Suppressor macrophage treated with lipopolysaccharide for 1 hour (primary cell): ENCODE measurements around the gene ZNF576.
A peak's percentile ranks its signal among the peaks of the same experiment; 100 is the strongest.
"Not testable (repeated sequence)": the region's sequence is repeated elsewhere in the genome, so short reads cannot be mapped to it uniquely, and the experiment has no call there.

Experiments
- DNase-seq, 3 donors: peaks; one replicate each; pipeline ENCODE4 v3.0.0-alpha.2; 2020 to 2022

ZNF576 gene, protein sequence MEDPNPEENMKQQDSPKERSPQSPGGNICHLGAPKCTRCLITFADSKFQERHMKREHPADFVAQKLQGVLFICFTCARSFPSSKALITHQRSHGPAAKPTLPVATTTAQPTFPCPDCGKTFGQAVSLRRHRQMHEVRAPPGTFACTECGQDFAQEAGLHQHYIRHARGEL

DNA sequence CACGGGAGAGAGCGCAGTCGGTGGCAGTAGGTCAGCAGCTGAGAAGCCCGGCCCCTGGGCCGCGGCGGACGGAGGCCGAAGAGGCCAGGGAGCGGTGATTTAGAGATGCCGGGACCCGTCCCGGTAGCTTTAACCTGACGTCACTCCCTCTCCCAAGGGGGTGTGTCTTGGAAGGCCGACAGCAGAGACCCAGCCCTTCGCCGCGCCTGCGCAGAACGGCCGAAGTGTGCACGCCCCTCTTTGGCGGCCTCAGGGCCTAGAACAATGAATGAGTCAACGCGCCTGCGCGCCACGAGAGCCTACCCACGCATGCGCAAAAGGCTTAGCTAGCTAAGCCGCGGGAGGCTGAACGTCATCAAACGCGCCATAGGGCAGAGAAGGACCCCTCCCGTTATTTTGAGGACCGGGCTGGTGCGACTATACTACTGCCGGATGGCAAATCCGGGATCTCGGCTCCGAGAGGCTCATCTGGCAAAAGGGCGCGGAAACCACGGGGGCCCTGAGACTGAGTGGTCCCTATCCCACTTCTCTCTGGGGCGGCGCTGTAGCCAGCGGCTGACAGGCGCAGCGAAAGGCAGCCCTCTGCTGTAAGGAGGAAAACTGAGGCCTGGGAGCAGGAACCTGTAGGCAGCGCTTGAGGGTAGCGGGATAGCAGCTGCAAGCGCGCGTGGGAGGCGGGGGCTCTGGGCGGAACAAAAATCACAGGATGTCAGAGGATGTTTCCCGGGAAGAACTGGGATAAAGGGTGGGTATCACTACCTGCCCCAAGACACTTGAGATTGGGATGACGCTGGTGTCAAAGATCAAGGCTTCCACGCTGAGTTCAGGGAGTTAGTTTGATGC lies at the start of gene ZNF576, which contains the start of gene IRGQ:
Gene ZNF576, plus strand, starts transcription at position 597 of the 843 bp plus-strand sequence. CDS start 514 bp downstream, outside the sequence.
Gene IRGQ, minus strand, starts transcription at position 136 of the 843 bp plus-strand sequence. CDS start 796 bp downstream, outside the sequence.
- DNase-seq: peak; percentile 100

DNA sequence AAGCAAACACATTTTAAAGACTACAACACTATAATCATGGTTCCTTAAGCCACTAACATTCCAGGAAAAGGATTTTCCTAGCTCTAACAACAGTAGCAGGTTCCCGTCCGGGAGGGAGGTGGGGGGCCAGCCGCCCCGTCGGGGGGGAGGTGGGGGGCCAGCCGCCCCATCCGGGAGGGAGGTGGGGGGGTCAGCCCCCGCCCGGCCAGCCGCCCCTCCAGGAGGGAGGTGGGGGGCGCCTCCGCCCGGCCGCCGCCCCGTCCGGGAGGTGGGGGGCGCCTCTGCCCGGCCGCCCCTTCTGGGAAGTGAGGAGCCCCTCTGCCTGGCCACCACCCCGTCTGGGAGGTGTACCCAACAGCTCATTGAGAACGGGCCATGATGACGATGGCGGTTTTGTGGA lies 48.5 kb upstream of the ZNF576 start:
- not testable (repeated sequence) for DNase-seq

- DNase-seq: no peak
These were observed 47.7 kb upstream of the ZNF576 start for GRCh38 chr19:43548706-43549105.

GRCh38 chr19:43551399-43552197 lies 44.8 kb upstream of the ZNF576 start:
- DNase-seq: no peak

DNA sequence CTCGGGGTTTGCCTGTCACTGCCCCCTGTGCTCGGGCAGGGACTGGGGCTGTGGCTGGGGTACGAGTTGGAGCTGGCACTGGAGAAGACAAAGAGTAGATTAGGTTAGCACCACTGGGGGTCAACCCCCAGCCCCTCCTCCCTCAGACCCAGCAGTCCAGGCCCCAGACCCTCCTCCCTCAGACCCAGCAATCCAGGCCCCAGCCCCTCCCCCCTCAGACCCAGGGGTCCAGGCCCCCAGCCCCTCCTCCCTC lies 44.3 kb upstream of the ZNF576 start:
- no peak for DNase-seq

DNA sequence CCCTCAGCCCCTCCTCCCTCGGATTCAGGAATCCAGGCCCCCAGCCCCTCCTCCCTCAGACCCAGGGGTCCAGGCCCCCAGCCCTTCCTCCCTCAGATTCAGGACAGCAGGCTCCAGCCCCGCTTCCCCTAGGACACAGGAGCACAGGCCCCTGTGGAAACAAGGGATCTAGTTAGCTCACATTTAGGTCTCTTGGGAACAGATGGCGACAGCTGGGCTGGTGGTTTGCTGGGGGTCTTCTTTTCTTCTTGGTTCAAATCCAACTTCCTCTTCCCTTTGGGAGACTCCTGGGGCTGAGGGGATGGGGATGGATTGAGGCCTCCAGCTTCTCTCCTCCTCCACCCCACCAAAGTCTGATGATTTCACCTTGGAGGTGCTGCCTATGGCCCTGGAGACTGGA lies 43.8 kb upstream of the ZNF576 start:
- DNase-seq: no peak

DNA sequence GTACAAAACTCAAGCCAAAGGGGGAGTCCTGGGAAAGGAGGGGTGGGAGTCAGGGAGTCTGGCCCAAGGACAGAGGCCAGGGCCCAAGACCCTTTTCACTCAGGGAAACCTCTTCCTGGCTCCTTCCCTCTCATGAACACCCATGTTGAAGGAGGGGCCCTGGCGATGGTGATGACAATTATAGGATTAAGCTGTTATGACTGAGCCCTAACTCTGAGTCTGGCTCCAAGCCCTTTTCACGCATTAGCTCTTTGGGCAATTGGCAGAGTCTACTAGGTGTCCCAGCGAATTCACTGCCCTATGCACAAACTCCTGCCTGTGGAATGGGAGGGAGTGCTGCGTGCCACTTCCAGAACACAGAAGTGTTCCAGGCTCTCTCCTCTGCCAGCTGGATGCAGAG lies 42.7 kb upstream of the ZNF576 start:
- no peak for DNase-seq

- no peak for DNase-seq
These were observed 42.0 kb upstream of the ZNF576 start for GRCh38 chr19:43554317-43554895.

- peak; percentile 76 to 88 (median 88) for DNase-seq
These were observed 41.1 kb upstream of the ZNF576 start for GRCh38 chr19:43555185-43555770.

DNA sequence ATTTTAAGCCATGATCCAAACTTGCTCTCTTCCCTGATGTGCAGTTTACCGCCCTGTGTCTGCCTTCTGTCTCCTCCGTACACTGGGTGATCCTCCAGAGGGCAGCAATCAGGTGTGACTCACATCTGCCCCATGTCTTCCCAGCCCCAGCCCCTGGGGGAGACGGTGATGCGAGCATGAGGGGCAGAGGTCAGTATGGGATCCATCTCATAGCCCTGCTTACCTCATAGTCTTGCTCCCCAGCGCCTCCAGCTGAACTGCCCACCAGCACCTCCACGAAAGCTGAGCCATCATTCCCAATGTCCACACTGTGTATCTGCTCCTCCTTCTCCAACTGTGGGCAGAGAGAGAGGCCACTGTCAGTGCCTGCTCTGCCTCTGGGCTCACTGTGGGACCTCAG lies 35.7 kb upstream of the ZNF576 start:
- DNase-seq: peak; percentile 60 to 74 (median 68)

- DNase-seq: no peak
These were observed 35.0 kb upstream of the ZNF576 start for GRCh38 chr19:43561139-43561970.

- DNase-seq: peak in 2 of 3 donors; percentile 35 to 48
These were observed 34.1 kb upstream of the ZNF576 start for GRCh38 chr19:43562226-43562697.

- peak; percentile 82 to 89 (median 83) for DNase-seq
These were observed 33.6 kb upstream of the ZNF576 start for GRCh38 chr19:43562698-43563241.

GRCh38 chr19:43563816-43564457 lies 32.5 kb upstream of the ZNF576 start:
- peak in 1 of 3 donors; percentile 26 for DNase-seq

GRCh38 chr19:43564800-43565199 lies 31.6 kb upstream of the ZNF576 start:
- DNase-seq: no peak

DNA sequence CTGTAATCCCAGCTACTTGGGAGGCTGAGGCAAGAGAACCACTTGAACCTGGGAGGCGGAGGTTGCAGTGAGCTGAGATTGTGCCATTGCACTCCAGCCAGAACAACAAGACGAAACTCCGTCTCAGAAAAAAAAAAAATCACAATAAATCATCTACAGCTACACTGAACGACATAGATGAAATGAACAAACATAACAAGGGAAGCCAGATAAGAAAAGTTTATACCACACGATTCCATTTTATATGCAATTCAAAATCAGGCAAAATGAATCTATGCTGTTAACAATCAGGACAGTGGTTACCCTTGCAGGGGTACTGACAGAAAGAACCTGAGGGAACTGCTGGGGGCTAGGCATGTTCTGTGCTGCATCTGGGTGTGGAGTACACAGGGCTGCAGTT lies 26.7 kb upstream of the ZNF576 start:
- DNase-seq: no peak

GRCh38 chr19:43570174-43570791 lies 26.1 kb upstream of the ZNF576 start:
- no peak for DNase-seq

DNA sequence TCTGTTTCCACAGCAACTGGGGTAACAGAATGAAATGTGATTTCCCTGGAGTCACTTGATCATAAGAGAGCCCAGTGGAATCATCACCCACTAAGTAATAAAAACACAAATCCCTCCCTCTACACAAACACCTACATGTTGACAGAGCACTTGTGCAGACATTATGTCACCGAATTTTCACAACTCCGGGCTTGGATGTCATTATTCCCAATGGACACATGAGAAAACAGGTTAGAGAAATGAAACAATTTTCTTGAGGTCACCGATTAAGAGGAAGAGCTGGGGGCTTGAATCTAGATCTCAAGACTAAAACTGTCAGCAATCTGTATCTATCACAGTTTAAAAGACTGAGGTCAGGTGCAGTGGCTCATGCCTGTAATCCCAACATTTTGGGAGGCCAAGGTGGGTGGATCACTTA lies 24.2 kb upstream of the ZNF576 start:
- DNase-seq: peak; percentile 54 to 76 (median 69)

DNA sequence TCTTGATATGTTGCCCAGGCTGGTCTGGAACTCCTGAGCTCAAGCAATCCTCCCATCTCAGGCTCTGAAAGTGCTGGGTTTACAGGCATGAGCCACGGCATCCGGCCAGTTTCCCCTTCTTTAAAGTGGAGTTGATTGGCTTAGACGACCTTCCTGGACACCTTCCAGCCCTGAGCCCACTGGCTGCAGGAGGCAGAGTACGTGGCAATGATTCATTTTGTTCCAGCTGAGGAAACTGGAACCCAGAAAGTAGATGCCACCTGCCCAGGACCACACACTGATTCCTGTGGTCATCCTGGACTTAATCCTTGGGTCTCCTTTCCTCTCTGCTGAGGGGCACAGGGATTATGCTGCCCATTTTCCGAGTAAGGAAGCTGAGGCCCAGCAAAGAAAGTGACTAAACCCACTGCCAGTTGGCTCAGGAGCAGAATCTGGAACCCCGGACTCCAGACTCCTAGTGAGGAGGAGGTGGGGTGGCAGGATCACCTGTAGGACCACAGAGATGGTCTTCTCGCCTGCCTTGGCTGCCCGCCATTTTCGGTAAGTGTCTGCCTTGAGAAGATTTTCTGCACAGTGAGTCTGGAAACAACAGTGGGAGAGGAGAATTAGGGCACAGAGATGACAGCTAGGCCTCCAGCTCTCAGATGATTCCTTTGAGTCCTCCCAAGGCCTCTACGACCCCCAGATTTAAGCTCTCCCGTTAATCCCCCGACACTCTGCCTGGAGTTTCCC lies 21.8 kb upstream of the ZNF576 start:
- DNase-seq: peak; percentile 26 to 67 (median 65)
